Activated CD4-positive, alpha-beta T cell treated with anti-CD3 and anti-CD28 coated beads, Interleukin-10, Interleukin-2, amounts not matched to agents 100 ng/mL and 50 ng/mL, durations not matched to agents 16 hours and 8 hours (primary cell): ENCODE measurements around the gene STK25.

Source experiments
- DNase-seq: peaks from one replicate; pipeline ENCODE4 v3.0.0-alpha.2; 2020

STK25 gene

DNA sequence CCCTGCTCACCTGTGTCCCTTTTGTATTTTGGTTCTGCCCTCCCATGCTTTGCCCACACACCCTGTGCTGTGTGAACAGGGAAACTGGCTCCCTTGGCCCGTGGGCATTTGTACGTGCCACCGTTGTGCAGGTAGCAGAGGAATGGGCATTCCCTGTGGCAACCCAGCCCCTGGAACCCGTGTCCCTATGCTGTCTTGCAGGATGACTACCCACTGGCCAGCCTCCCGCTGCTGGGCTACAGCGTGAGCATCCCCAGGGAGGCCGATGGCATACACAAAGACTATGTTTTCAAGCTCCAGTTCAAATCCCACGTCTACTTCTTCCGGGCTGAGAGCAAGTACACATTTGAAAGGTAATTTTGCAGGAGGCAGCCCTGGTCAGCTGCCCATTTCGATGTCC is 15.3 kb downstream of the STK25 start:
- no peak for DNase-seq

DNA sequence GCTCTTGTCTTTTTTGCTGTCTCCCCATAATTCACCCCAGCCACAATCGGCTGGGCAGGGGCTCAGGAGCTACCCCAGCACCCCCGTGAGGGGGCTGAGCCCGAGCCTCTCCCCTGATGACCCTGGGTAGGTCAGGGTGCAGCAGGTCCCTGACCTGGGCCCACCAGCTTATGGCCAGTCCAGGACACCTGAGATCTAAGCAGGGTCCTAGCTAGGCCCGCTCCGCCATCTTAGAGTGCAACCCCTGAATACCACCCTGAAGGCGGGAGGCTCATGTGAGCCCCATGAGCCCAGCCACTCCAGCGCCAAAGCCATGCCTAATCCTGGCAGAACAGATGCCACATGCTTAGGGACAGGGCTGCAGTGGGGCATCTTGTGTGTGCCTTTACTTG is 16.2 kb downstream of the STK25 start:
- DNase-seq, result no peak

DNA sequence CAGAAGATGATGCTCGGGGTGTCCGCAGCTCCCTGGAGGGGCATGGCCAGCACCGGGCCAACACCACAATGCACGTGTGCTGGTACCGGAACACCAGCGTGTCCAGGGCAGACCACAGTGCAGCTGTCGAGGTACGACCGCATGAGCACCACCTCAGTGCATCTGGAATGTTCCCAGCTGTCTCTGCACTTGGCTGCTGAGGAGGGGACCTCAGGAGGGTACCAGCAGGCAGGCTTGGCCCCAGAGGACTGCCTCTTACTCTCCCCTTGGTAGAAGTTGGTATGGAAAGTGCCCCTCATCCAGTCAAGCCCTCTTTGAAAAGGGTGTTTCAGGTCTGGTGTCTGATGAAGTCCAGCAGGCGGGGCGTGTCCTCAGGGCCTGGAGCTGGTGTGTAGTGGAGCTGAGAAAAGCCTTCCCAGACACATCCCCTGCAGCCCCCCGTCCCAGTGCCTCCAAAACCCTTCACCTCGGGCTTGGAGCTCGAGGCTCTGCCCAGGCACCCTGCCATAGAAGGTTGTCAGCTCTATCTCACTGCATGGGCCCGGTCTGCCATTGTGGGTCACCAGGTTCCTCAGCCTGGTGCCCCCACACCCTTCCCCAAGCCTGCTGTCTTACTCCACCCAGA is 16.7 kb downstream of the STK25 start:
- DNase-seq, result no peak

DNA sequence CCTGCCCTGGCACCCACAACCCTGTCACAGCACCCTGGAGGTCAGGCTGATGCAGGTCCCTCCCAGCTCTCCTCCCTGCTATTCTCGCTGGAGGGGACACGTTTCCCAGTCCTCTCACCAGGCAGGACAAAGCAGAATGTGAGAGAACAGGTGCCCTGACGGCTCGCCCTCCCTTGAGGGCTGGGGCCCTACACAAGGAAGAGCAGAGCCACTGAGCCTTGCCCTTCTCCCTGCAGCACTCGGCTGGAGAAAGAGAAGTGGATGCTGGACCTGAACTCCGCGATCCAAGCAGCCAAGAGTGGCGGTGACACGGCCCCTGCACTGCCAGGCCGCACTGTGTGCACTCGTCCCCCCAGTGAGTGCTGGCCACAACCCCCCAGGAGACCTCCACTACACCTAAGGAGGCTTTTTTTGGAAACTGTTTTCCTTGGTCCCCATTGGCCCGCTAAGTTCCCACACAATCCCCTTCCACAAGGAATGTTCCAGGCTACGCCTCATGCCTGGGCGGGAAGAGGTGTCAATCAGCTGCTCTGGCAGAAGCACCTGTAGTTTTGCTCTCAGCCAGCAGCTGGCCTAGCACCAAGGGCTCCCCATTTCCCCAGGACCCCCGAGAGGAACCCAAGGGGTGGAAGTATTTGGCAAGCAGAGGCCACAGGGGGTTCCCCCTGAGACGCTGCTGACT is 17.4 kb downstream of the STK25 start:
- no peak for DNase-seq

DNA sequence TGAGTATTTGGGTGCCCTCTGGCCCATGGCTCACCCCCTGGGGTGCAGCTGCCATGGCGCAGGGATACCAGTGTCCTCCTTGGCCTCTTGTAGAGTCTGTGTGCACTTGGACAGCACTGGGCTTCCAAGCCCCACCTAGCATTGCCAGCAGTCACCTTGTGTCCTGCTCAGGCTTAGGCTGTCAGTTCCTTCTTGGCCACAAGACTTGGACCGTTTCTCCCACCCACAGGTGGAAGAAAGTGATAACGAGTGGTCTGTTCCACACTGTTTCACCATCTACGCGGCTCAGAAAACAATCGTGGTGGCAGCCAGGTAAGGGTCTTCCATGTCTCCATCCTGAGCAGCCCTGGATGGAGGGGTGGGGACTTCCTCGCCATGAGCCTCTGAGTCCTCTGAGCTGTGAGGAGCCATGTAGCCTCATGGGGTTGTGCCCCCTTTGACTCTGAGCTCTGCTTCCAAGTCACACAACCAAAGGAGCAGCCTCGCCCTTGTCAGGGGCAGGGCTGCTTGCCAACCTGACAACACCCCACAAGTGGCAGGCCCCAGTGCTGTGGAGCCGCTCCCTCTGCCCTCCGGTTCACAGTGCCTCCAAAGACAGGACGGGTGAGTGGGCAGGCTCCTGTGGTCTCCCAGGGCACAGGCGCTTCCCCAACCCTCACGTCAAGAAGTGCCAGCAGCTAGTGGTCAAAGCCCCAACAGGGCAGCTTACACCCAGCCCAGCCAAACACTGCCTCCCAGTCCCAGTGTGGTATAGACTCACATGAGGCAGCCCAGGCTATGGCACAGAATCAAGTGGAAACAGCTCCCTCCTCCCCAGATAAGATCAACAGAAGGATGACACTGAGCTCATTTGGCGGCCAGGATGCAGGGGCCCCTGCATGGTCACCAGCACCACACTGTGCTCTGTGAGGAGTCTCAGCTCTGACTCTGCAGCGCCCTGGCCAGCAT is 18.4 kb downstream of the STK25 start:
- no peak for DNase-seq

DNA sequence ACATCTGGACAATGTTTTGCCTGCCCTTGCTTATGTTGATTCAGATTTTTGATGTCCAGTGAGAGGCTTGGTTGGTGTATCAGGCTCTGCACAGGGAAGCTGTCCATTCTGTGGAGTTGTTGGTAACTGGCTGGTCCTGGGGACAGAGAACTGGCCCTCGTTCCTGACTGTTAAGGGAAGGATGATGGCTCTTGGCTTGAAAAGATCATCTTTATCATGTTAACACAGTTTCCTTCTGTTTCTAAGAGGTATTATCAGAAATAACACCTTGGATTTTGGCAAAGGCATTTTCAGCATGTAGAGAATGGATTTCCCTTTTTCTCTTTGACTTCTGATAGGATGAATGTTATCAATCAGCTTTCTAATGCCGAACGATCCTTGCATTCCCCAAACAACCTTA is 19.3 kb downstream of the STK25 start:
- no peak for DNase-seq

DNA sequence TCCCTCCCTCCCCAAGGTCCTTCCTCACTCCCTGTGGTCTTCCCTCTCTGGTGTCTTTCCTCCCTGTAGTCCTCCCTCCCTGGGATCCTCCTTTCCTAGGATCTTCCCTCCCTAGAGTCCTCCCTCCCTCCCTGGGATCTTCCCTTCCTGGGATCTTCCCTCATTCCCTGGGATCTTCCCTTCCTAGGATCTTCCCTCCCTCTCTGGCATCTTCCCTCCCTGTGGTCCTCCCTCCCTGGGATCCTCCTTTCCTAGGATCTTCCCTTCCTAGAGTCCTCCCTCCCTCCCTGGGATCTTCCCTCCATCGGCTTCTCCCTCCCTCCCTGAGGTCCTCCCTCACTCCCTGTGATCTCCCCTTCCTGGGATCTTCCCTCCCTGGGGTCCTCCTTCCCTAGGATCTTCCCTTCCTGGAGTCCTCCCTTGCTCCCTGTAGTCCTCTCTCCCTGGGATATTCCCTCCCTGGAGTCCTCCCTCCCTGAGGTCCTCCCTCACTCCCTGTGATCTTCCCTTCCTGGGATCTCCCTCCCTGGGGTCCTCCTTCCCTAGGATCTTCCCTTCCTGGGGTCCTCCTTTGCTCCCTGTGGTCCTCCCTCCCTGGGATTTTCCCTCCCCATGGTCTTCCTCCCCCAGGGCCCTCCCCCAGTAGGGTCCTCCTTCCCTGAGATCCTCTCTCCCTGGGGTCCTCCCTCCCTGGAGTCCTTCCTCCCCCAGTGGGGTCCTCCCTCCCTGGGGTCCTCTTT is 23.0 kb downstream of the STK25 start:
- no peak for DNase-seq

DNA sequence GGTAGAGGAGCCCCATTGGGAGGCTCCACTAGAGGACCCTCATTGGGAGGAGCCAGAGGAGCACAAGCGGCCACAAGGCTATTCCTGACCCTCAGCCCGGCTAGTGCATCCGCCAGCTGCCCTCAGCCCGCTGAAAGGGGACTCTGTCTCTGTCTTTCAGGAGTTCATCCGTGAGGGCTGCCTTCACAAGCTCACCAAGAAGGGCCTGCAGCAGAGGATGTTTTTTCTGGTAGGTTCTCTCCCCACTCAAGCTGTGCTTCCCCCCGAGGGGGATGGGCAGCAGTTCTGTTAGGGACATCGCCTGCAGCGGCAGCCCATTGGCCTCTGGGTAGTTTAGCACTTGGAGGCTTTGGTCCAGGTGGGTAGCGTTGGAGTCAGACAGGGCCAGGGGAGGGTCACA is 25.1 kb downstream of the STK25 start:
- no peak for DNase-seq

DNA sequence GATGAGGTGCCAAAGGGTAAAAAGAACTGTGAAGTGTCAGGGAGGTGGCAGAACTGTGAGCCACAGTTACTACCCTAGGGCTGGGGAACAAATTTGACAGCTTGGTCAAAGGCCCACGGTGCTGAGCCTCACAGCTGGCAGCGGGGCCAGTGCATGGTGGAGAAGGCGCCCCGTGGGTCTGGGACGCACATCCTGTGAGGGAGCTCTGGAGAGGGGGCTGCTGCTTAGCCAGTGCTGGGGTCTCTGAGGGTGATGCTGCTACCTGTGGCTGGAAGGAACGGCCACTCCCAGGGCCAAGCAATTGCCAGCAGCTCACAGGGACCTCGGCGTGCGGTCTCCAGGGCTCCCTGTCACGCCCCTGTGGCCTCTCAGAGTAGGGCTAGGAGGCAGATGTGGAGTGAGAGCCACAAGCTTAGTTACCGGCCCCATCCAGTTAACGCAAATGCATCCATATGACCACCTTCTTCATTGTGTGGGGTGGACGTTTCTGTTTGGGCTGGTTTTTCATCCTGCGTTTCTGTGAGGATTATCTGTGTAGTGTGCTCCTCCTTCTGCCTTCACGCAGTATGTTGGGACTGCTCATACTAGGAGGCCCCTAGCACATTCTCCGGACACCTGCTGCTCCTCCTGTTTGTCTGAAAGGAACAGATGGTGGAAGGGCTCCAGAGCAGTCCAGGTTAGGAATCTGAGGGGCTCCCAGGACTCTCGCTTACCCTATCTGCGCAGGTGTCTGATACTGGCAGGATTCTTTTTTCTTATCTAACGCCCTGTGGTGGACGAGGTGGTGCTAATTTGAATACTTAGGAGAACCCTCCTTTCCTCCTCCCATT is 26.0 kb downstream of the STK25 start:
- DNase-seq, result no peak

DNA sequence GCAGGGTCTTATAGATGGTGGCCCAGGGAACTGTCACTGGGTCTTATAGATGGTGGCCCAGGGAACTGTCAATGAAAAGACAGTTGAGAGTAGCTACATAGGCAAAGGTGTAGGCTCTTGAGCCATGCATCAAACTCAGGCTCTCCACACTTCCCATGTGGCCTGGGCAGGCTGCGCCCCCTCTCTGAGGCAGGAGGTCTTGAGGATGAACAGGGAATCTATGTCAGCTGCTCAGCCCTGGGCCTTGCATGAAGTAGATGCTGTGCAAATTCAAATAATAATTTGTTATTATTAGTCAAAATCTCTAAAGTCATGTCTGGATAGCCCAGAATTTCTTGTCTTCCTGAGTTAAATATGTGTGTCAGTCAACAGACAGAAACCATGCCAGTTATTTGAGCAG is 26.7 kb downstream of the STK25 start:
- no peak for DNase-seq

DNA sequence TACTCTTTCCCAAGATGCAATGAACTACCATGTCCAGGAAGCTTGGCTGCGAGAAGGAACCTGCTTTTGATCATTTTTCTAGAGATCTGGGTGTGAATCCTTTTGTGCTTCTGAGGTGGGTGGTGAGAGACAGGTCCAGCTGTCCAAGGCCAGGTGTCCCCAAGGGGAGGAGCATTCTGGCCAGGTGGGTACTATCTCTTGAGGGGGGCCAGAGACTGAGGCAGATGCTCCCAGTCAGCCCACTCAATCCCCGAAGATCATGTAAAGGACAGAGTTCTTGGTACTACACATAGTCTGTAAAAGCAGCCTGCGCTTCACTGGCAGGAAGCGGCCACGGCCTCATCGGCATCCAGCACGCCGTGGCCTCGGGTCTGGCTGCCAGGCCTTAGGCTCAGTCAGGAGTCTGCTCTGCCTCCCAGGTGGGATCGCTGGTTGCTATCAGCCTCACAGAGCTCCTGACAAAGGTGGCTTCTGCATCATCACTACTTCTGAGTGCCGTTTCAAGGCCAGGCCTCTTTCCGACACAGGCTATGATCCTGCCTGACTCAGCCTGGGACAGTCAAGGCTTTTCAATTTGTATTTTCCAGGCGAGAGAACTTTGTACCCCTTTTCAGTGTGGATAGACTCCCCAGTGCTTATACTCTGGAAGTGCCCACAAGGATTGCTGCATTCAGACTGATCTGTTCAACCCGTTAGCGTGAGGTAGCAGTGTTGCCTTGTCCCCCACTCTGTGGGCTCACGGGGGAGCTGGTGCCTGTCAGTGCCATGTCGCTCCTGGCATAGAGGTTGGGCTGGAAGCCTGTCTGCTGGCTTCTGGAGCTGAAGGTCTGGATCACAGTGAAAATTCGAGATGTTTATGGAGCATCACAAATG is 29.1 kb downstream of the STK25 start:
- no peak for DNase-seq

DNA sequence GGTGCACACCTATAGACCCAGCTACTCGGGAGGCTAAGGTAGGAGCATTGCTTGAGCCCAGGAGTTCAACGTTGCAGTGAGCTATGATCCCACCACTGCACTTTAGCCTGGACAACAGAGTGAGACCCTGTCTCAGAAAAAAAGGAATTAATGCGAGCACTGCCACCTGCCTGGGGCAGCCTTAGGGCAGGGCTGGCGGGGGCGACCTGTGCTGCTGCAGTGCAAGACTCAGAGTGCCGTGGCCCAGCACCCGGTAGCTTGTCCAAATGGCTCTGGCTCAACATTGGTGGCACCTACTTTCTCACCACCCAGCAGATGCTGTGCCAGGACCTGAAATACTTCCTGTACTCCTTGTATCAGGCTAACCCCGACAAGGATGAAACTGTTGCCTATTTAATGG is 30.2 kb downstream of the STK25 start:
- no peak for DNase-seq

DNA sequence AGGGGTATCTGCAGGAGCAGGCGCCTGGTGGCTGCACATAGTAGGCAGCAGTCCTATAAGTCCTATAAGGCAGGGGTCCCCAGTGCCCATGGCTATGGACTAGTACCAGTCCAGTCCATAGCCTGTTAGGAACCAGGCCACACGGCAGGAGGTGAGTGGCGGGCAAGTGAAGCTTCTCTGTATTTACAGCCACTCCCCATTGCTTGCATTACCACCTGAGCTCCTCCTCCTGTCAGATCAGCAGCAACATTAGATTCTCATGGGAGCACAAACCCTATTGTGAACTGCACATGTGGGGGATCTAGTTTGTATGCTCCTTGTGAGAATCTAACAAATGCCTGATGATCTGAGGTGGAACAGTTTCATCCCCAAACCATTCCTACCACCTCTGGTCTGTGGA is 33.1 kb downstream of the STK25 start:
- DNase-seq, result no peak

DNA sequence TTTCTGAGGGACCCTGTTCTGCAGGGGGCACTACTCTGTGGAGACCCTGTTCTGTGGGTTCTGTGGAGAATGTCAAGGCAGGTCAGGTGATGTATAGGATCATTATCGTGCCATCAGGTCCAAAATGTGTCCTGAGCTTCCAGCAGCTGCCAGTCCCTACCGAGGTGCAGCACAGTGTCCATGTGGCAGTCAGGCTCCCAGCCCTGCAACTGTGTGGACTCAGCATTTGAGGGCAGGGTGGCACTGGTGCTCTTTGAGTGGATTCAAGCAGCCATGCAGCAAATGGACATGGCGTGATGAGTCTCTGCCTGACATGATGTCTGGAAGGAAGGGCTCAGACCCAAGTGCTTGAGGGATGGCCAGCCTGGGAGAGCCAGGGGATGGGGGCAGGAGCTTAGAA is 35.0 kb downstream of the STK25 start:
- DNase-seq, result no peak

DNA sequence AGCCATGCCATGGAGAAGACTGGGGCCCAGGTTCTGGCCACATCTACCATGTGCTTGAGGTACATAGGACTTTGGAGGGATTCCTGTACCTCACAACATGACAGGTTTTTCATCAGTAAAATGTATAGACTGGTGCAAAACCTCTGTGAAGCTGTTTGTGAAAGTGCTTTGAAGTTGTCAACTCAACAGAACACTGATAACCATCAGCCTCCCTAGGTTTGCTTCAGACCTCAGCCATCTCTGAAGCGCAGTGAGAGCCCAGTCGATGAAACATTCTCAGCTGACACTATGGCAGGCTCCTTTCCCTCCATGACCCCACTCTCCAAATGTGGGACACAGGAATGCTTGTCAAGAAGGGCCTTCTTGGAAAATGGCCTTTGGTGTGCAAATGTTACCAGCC is 38.6 kb downstream of the STK25 start:
- no peak for DNase-seq

DNA sequence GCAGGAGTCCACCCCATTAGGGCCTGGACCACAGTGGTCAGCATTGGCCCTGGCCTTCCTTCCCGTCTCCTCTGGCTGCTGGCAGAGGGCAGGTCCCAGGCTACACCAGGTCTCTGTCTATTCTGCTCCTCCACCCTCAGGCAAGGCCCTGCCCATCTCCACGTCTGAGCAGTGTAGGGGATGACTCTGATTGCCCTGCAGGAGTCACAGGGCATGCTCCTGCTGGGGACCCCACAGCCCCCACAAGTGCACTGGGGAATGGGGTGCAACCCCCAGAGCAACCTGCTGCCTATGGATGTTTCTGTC is 40.0 kb downstream of the STK25 start:
- DNase-seq, result no peak

DNA sequence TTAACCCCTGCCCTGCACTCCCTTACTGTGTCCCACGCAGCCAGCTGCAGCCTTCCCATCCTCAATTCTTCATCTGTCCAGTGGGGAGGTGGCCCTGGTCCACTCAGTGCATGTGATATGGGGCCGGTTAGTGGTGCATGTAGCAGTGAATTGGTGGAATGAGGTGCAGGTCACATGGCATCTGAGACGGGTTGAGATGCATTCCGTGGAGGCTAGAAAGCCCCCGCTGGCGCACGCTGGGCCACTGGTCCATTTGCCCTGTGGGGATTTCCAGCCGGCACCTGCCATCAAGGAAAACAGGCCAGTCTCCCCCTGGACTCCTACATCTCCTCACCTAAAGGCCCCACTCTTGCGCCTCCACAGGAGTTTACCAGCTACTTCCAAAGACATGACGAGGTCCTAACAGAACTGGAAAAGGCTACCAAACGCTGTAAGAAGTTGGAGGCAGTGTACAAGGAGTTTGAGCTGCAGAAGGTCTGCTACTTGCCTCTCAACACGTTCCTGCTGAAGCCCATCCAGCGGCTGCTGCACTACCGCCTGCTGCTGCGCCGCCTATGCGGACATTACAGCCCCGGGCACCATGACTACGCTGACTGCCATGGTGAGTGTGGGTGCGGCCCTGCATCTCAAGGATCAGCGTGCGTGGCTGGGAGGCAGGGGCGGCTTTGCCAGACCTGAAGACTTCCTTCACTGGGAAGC is 40.5 kb downstream of the STK25 start:
- DNase-seq, result no peak

DNA sequence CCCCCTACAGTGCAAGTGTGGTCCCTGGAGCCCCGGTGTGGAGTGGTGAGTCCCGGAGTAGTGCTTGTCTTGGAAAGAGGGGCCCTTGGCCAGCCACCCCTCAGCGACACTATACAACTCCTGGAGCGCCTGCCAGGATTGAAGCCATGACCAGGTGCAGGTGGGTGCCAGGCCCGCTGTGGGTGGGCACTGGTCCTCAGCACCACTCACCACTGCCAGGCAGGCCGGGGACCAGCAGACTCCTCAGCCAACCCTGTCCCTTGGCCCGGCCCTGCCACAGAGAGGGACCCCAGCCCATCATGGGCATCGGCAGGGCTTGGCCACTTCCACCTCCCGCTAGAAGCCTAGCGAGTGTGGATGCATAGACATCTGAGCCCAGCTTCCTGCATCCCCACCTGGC is 42.2 kb downstream of the STK25 start:
- no peak for DNase-seq

DNA sequence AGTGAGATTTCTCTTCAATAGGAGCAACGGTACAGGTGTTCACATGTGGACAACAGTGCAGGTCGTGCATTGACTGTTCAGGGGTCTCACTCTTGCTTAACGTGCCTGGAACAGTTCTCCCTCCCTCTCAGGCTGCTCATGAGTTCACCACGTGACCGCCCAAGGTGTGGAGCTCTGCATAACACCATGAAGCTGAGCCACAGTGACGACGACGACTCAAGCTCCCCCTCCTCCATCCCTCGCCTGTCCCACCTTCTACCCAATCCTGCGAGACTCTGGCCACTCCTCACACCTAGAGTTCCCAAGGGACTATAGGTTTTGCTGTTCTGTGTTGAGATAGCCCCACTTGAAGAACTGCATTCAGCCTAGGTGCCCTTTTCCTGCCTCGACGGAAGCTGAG is 42.8 kb downstream of the STK25 start:
- no peak for DNase-seq

DNA sequence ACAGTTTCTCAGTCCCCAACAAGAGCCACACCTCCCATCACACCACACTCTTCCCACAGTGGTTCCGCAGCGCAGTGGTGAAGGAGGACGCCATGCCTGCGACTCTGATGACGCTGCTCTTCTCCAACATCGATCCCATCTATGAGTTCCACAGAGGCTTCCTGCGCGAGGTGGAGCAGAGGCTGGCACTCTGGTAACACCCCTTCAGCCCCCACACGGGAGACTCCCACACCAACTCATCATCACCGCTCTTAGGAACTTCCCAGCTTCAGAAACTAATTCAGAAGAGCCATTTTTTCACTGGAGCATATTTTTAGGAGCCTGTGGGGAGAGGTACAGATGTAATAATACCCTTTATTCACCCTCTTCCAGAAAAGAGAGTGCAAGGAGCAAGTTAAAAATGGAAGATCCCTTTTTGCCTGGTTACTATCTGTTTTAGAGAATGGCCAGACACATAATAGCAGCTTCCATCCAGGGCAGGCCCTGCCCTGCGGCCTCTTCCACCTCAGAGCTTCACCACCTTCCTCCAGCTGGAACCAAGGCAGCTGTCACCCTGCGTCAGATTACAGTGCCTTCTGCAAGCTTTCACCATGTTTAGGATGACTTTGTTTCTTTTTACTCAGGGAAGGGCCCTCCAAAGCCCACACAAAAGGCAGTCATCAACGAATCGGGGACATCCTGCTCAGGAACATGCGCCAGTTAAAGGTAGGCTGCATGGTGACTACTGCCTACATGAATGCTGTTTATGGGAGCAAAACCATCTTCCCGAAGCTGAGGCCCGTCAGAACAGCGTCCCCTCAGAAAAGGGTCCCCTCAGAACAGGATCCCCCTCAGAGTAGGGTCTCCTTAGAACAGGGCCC is 44.9 kb downstream of the STK25 start:
- no peak for DNase-seq
